ENCODE measurements around the gene EPB41L4A. TPM values are rescaled to one million over a fixed set of nuclear protein-coding genes. Genes with fewer than 3 reads are reported as not detected.
"Not testable (repeated sequence)": the region's sequence is repeated elsewhere in the genome, so short reads cannot be mapped to it uniquely, and the experiment has no call there.

Gene EPB41L4A
- total RNA-seq (11.4 and 12.9 TPM in 2 replicates), polyA plus RNA-seq (9.5 and 10.2 TPM in 2 replicates)

GRCh38 chr5:112419164-112419985 is at the start of gene EPB41L4A:
Gene EPB41L4A, minus strand, starts transcription at chr5:112419277. Its CDS starts 238 bp downstream, at chr5:112419039.
- DNase-seq (ENCODE audit: low spot score): peak; percentile 76
- no peaks in the 10 kb centered on the region for H3K36me3 ChIP-seq (replicated peaks; ENCODE audit: insufficient read depth, low read depth)
- TF ChIP-seq CTCF (IDR thresholded peaks at IDR 0.05; ENCODE audit: poor library complexity) (no peak), EZH2 (IDR thresholded peaks at IDR 0.05; ENCODE audit: borderline replicate concordance) (no peak), EZH2phosphoT487 (IDR thresholded peaks at IDR 0.05; ENCODE audit: low read depth, severe bottlenecking, unreplicated experiment) (no peak)
- no peaks in the 10 kb centered on the region for H3K9me3 ChIP-seq (ENCODE audit: low read depth)
- peaks cover 16% of the 10 kb centered on the region for H3K79me2 ChIP-seq
- H3K9me2 ChIP-seq (replicated peaks; ENCODE audit: insufficient read depth): no peaks in the 10 kb centered on the region
- no peaks in the 10 kb centered on the region for H3K27me3 ChIP-seq
- peak within 1 kb of the TSS; percentile 85 for H3K4me2 ChIP-seq
- no peaks in the 10 kb centered on the region for H4K20me1 ChIP-seq (ENCODE audit: insufficient read depth, poor library complexity, severe bottlenecking)
- no peaks in the 10 kb centered on the region for H3K4me1 ChIP-seq (ENCODE audit: insufficient read depth)
- H3K4me3 ChIP-seq: peak within 1 kb of the TSS; percentile 95
- H2AFZ ChIP-seq: peak within 1 kb of the TSS; percentile 94
- H3K27ac ChIP-seq: peak within 1 kb of the TSS; percentile 70
- WGBS (ENCODE audit: low lambda C conversion rate, missing lambda C conversion rate): 0% methylated on average over 54 of the region's 103 CpGs

GRCh38 chr5:112467485-112467884 is 48.4 kb upstream of the EPB41L4A start:
- H3K4me1 ChIP-seq (ENCODE audit: insufficient read depth): no peaks in the 10 kb centered on the region
- 100% methylated on average over 1 of the region's 1 CpG for WGBS (ENCODE audit: low lambda C conversion rate, missing lambda C conversion rate)
- no peaks in the 10 kb centered on the region for H3K9me2 ChIP-seq (replicated peaks; ENCODE audit: insufficient read depth)
- no peak for DNase-seq (ENCODE audit: low spot score)
- no peak overlapping the region for H3K27ac ChIP-seq
- no peak overlapping the region for H2AFZ ChIP-seq
- H3K4me3 ChIP-seq: no peak overlapping the region
- TF ChIP-seq EZH2 (IDR thresholded peaks at IDR 0.05; ENCODE audit: borderline replicate concordance) (no peak), CTCF (IDR thresholded peaks at IDR 0.05; ENCODE audit: poor library complexity) (no peak), EZH2phosphoT487 (IDR thresholded peaks at IDR 0.05; ENCODE audit: low read depth, severe bottlenecking, unreplicated experiment) (no peak)
- H3K36me3 ChIP-seq (replicated peaks; ENCODE audit: insufficient read depth, low read depth): no peaks in the 10 kb centered on the region
- no peak overlapping the region for H3K4me2 ChIP-seq
- no peaks in the 10 kb centered on the region for H4K20me1 ChIP-seq (ENCODE audit: insufficient read depth, poor library complexity, severe bottlenecking)
- no peaks in the 10 kb centered on the region for H3K9me3 ChIP-seq (ENCODE audit: low read depth)
- H3K27me3 ChIP-seq: no peaks in the 10 kb centered on the region
- H3K79me2 ChIP-seq: no peaks in the 10 kb centered on the region

GRCh38 chr5:112466261-112466660 is 47.2 kb upstream of the EPB41L4A start:
- not testable (repeated sequence) for H4K20me1 ChIP-seq (ENCODE audit: insufficient read depth, poor library complexity, severe bottlenecking); DNase-seq (ENCODE audit: low spot score); H3K9me3 ChIP-seq (ENCODE audit: low read depth); H3K9me2 ChIP-seq (replicated peaks; ENCODE audit: insufficient read depth); H3K4me2 ChIP-seq; H3K27ac ChIP-seq; H3K4me1 ChIP-seq (ENCODE audit: insufficient read depth); H2AFZ ChIP-seq; H3K4me3 ChIP-seq; H3K36me3 ChIP-seq (replicated peaks; ENCODE audit: insufficient read depth, low read depth); H3K27me3 ChIP-seq; H3K79me2 ChIP-seq
- 95% methylated on average over 10 of the region's 10 CpGs for WGBS (ENCODE audit: low lambda C conversion rate, missing lambda C conversion rate)

- H3K4me3 ChIP-seq; H3K9me3 ChIP-seq (ENCODE audit: low read depth); H3K9me2 ChIP-seq (replicated peaks; ENCODE audit: insufficient read depth); H3K4me2 ChIP-seq; H3K27ac ChIP-seq; DNase-seq (ENCODE audit: low spot score); H3K36me3 ChIP-seq (replicated peaks; ENCODE audit: insufficient read depth, low read depth); H3K79me2 ChIP-seq; H4K20me1 ChIP-seq (ENCODE audit: insufficient read depth, poor library complexity, severe bottlenecking); H2AFZ ChIP-seq; H3K4me1 ChIP-seq (ENCODE audit: insufficient read depth); H3K27me3 ChIP-seq: not testable (repeated sequence)
- 86% methylated on average over 10 of the region's 10 CpGs for WGBS (ENCODE audit: low lambda C conversion rate, missing lambda C conversion rate)
Observed at GRCh38 chr5:112447187-112447760, 28.2 kb upstream of the EPB41L4A start.
